Stimulated activated effector memory CD8-positive, alpha-beta T cell treated with anti-CD3 and anti-CD28 coated beads, Interleukin-12 subunit alpha, Interleukin-12 subunit beta, amount 100 ng/mL, for 72 hours (primary cell): ENCODE results near the gene CDK6.

Experiments
- ATAC-seq: fragments of 150-1000 bp; cut with Tn5 transposase; 2 replicates; pipeline ENCODE4 v1.10.0; 2021
- DNase-seq, 2 donors: peaks; one replicate each; pipeline ENCODE4 v3.0.0; 2021 to 2022; ENCODE audit warnings: low spot score in 2 of 2
- H3K27ac Mint-ChIP-seq: one replicate; pipeline ENCODE4 v1.8.0; 2022; ENCODE audit warnings: mild to moderate bottlenecking, mixed read lengths
- H3K36me3 Mint-ChIP-seq: one replicate; pipeline ENCODE4 v1.8.0; 2022; ENCODE audit warnings: mild to moderate bottlenecking, mixed read lengths
- H3K4me1 Mint-ChIP-seq: one replicate; pipeline ENCODE4 v1.8.0; 2022; ENCODE audit warnings: mixed read lengths
- H3K4me3 Mint-ChIP-seq: one replicate; pipeline ENCODE4 v1.8.0; 2022; ENCODE audit warnings: mild to moderate bottlenecking, mixed read lengths
- H3K9me3 Mint-ChIP-seq: one replicate; pipeline ENCODE4 v1.8.0; 2022; ENCODE audit warnings: mixed read lengths

The CDK6 gene

GRCh38 chr7:92798517-92799249 lies 37.7 kb downstream of the CDK6 start:
- DNase-seq (no peak), ATAC-seq (no peak)
- H3K9me3 Mint-ChIP-seq: no peaks in the 10 kb centered on the region
- H3K27ac Mint-ChIP-seq: no peak overlapping the region
- H3K4me1 Mint-ChIP-seq: peaks cover 32% of the 10 kb centered on the region
- peaks cover 40% of the 10 kb centered on the region for H3K36me3 Mint-ChIP-seq
- no peak overlapping the region for H3K4me3 Mint-ChIP-seq

DNA sequence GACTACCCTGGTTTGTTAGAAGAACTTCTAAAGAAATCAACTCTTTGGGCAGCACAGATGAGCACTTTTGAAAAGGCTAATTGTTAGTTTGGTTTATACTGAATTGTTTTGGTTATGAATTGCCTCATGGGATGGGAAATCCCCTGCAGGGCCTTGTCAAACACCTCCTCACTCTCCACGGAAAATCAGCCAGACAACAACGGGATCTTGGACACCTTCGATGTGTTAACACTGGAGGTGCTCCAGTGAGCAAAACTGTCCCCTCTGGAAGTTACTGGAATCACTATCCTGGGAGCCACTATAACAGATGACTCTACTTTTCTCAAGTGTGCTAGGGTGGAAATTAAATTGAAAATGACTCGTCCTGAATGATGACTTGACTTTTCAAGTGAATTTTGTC lies 38.7 kb downstream of the CDK6 start:
- peak; percentile 88 for ATAC-seq
- H3K27ac Mint-ChIP-seq: no peak overlapping the region

DNA sequence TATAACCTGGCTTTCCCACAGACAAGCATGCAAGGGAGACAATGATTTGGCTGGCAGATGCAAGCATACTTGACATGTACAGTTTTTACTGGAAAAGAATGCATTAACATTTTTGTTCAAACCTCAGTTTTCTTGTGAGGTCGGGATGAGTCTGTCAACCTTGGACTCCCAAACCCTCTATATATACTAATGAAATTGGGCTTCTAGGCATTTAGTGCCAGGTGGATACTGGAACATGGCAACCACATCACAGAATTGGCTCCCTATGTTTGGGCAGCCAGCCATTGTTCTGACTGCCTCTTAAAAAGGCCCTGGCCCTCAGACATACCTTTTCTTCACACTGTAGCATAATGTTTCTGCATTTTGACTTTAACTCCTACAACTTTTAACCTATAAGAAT lies 39.1 kb downstream of the CDK6 start:
- DNase-seq (no peak), ATAC-seq (no peak)
- no peaks in the 10 kb centered on the region for H3K9me3 Mint-ChIP-seq
- peaks cover 35% of the 10 kb centered on the region for H3K4me1 Mint-ChIP-seq
- H3K36me3 Mint-ChIP-seq: peaks cover 41% of the 10 kb centered on the region
- no peak overlapping the region for H3K27ac Mint-ChIP-seq
- no peak overlapping the region for H3K4me3 Mint-ChIP-seq

More for the DNA sequence above, 38.7 kb downstream of the CDK6 start:
- H3K4me1 Mint-ChIP-seq: peaks cover 35% of the 10 kb centered on the region
- H3K4me3 Mint-ChIP-seq: no peak overlapping the region
- DNase-seq: peak; percentile 30 to 75
- H3K36me3 Mint-ChIP-seq: peaks cover 41% of the 10 kb centered on the region
- H3K9me3 Mint-ChIP-seq: no peaks in the 10 kb centered on the region

- H3K9me3 Mint-ChIP-seq: peaks cover 5% of the 10 kb centered on the region
- H3K27ac Mint-ChIP-seq: peak overlapping the region; percentile 6
- ATAC-seq: no peak
- H3K4me3 Mint-ChIP-seq: no peak overlapping the region
- H3K36me3 Mint-ChIP-seq: peaks cover 56% of the 10 kb centered on the region
- no peak for DNase-seq
- H3K4me1 Mint-ChIP-seq: peaks cover 45% of the 10 kb centered on the region
These were observed 41.5 kb downstream of the CDK6 start for GRCh38 chr7:92794831-92795230.

DNA sequence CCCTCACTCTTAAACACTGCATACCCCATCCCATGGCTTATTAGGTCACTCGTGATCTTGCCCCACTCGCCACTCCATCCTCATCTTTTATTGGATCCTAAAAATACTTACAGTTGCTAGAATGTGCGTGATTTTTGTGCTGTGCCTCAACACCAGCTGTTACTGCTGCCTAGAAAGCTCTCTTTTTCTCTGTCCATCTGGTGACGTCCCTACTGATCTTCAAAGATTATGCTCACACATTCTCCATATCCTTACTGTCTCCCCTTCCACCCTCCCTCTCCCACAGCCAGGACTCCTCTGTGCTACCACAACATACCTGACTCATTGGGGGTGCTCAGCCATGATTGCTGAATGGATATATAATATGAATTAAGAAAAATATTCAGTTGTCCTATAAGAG lies 42.0 kb downstream of the CDK6 start:
- H3K4me3 Mint-ChIP-seq: no peak overlapping the region
- peak overlapping the region; percentile 6 for H3K27ac Mint-ChIP-seq
- H3K4me1 Mint-ChIP-seq: peaks cover 46% of the 10 kb centered on the region

GRCh38 chr7:92793656-92794205 lies 42.6 kb downstream of the CDK6 start:
- Mint-ChIP-seq H3K9me3 (peaks cover 5% of the 10 kb centered on the region), H3K4me1 (peaks cover 46% of the 10 kb centered on the region), H3K4me3 (peak overlapping the region; percentile 6), H3K36me3 (peaks cover 66% of the 10 kb centered on the region), H3K27ac (peak overlapping the region; percentile 6)
- DNase-seq (no peak), ATAC-seq (no peak)

More for the DNA sequence above, 42.0 kb downstream of the CDK6 start:
- Mint-ChIP-seq H3K9me3 (peaks cover 5% of the 10 kb centered on the region), H3K36me3 (peaks cover 59% of the 10 kb centered on the region)
- DNase-seq: no peak
- ATAC-seq: no peak

GRCh38 chr7:92790992-92791391 lies 45.4 kb downstream of the CDK6 start:
- Mint-ChIP-seq H3K4me3 (no peak overlapping the region), H3K27ac (peak overlapping the region; percentile 13), H3K9me3 (peaks cover 9% of the 10 kb centered on the region), H3K36me3 (peaks cover 88% of the 10 kb centered on the region), H3K4me1 (peaks cover 46% of the 10 kb centered on the region)
- no peak for DNase-seq
- ATAC-seq: no peak

- Mint-ChIP-seq H3K4me1 (peaks cover 51% of the 10 kb centered on the region), H3K4me3 (no peak overlapping the region), H3K27ac (no peak overlapping the region), H3K36me3 (peaks cover 89% of the 10 kb centered on the region), H3K9me3 (peaks cover 9% of the 10 kb centered on the region)
- no peak for DNase-seq
- ATAC-seq: no peak
These were observed 47.7 kb downstream of the CDK6 start for GRCh38 chr7:92788559-92789183.

DNA sequence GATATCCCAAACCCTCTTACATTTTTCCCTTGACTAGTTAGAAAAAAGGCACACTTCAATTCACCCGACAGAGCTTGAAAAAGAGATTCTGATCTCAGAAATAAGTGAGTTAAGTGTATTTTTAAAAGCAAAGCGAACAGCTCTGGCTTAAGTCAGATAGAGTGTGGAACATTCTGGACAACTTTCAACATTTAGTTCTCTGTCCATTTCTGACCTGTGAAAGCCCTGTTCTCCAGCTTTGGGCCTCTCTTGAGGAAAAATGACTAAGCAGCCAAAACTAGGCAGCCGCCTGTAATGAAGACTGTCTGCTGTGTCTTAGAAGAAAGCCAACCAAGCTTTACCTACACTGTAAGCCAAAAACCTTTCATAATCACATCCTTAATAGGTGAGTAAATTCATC lies 50.5 kb downstream of the CDK6 start:
- Mint-ChIP-seq H3K4me3 (no peak overlapping the region), H3K4me1 (peaks cover 55% of the 10 kb centered on the region), H3K36me3 (peaks cover 82% of the 10 kb centered on the region), H3K27ac (no peak overlapping the region), H3K9me3 (peaks cover 6% of the 10 kb centered on the region)
- no peak for ATAC-seq
- DNase-seq: no peak

- no peak overlapping the region for H3K4me3 Mint-ChIP-seq
- ATAC-seq (no peak), DNase-seq (no peak)
- peaks cover 46% of the 10 kb centered on the region for H3K4me1 Mint-ChIP-seq
- H3K27ac Mint-ChIP-seq: no peak overlapping the region
- peaks cover 80% of the 10 kb centered on the region for H3K36me3 Mint-ChIP-seq
- H3K9me3 Mint-ChIP-seq: peaks cover 4% of the 10 kb centered on the region
These were observed 51.4 kb downstream of the CDK6 start for GRCh38 chr7:92784935-92785334.

- ATAC-seq: peak; percentile 45
- peak overlapping the region; percentile 1 for H3K27ac Mint-ChIP-seq
- H3K4me3 Mint-ChIP-seq: no peak overlapping the region
- H3K36me3 Mint-ChIP-seq: peaks cover 73% of the 10 kb centered on the region
- peaks cover 2% of the 10 kb centered on the region for H3K9me3 Mint-ChIP-seq
- no peak for DNase-seq
- peaks cover 44% of the 10 kb centered on the region for H3K4me1 Mint-ChIP-seq
These were observed 52.8 kb downstream of the CDK6 start for GRCh38 chr7:92783260-92784201.

- no peak for DNase-seq
- Mint-ChIP-seq H3K4me3 (no peak overlapping the region), H3K9me3 (no peaks in the 10 kb centered on the region), H3K27ac (peak overlapping the region; percentile 1), H3K4me1 (peaks cover 44% of the 10 kb centered on the region), H3K36me3 (peaks cover 76% of the 10 kb centered on the region)
- no peak for ATAC-seq
These were observed 53.5 kb downstream of the CDK6 start for GRCh38 chr7:92782855-92783254.

GRCh38 chr7:92782236-92782635 lies 54.1 kb downstream of the CDK6 start:
- ATAC-seq: no peak

DNA sequence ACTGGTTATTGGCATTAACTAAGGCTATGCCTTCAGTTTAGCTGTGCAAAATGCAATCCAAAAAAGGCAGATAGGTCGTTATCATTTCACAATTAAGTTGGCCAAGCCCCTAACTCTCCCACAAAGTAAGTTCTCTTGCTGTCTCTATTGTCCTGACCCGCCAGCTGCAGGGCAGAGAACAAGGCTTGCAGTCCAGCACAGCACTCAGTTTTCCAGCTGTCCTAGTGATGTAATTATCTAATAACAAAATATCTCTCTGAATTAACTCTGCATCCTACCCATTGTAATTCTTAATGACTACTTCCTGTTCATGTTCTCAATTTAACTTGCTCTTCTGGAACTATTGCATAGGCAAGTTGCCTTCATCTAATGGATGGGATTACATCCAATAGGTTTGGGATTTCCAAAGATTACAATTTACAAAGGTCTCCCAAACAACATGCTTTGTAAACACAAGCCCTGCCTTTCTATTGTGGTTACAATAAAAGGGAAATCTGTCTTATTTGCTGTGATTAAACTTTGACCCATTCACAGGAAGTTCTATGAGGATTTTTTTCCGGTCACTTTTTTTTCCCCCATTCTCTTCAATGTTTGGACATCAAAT lies 55.2 kb downstream of the CDK6 start:
- Mint-ChIP-seq H3K36me3 (peaks cover 77% of the 10 kb centered on the region), H3K27ac (no peak overlapping the region), H3K9me3 (no peaks in the 10 kb centered on the region), H3K4me1 (peaks cover 44% of the 10 kb centered on the region), H3K4me3 (no peak overlapping the region)
- DNase-seq (no peak), ATAC-seq (no peak)

More at GRCh38 chr7:92782236-92782635, 54.1 kb downstream of the CDK6 start:
- no peaks in the 10 kb centered on the region for H3K9me3 Mint-ChIP-seq
- no peak for DNase-seq
- no peak overlapping the region for H3K27ac Mint-ChIP-seq
- H3K4me3 Mint-ChIP-seq: no peak overlapping the region
- peaks cover 44% of the 10 kb centered on the region for H3K4me1 Mint-ChIP-seq
- peaks cover 77% of the 10 kb centered on the region for H3K36me3 Mint-ChIP-seq

GRCh38 chr7:92778972-92779371 lies 57.4 kb downstream of the CDK6 start:
- H3K4me3 Mint-ChIP-seq: no peak overlapping the region
- H3K4me1 Mint-ChIP-seq: peaks cover 42% of the 10 kb centered on the region
- no peaks in the 10 kb centered on the region for H3K9me3 Mint-ChIP-seq
- peaks cover 76% of the 10 kb centered on the region for H3K36me3 Mint-ChIP-seq
- no peak for ATAC-seq
- no peak for DNase-seq
- H3K27ac Mint-ChIP-seq: peak overlapping the region; percentile 17
